Lower lobe of right lung (tissue), 2 donors: ENCODE results near the gene CCDC92B. TPM values are rescaled to one million over a fixed set of nuclear protein-coding genes. Genes with fewer than 3 reads are reported as not detected.

Experiments
- ATAC-seq, 2 donors: fragments of 200-7000 bp; cut with Tn5 transposase; one replicate each; pipeline ENCODE4 v1.9.1; 2020 to 2022; ENCODE audit warnings: mild to moderate bottlenecking in 2 of 2, moderate library complexity in 2 of 2
- DNase-seq: peaks from one replicate; pipeline ENCODE4 v3.0.0-alpha.2; 2020
- H3K27ac ChIP-seq: fragments of 200-600 bp; one replicate; pipeline ENCODE4 v1.8.0; 2022
- H3K27me3 ChIP-seq: fragments of 200-600 bp; one replicate; pipeline ENCODE4 v1.8.0; 2022; ENCODE audit warnings: low read depth
- H3K36me3 ChIP-seq: fragments of 200-600 bp; one replicate; pipeline ENCODE4 v1.8.0; 2022; ENCODE audit warnings: mild to moderate bottlenecking
- H3K4me1 ChIP-seq: fragments of 200-600 bp; one replicate; pipeline ENCODE4 v1.8.0; 2022
- H3K4me3 ChIP-seq: fragments of 200-600 bp; one replicate; pipeline ENCODE4 v1.8.0; 2022; ENCODE audit warnings: mild to moderate bottlenecking
- H3K9me3 ChIP-seq: fragments of 200-600 bp; one replicate; pipeline ENCODE4 v1.8.0; 2022
- CTCF ChIP-seq: fragments of 200-600 bp; IDR thresholded peaks from one replicate; pipeline ENCODE4 v1.8.0; 2022; ENCODE audit warnings: antibody characterized with exemption, mild to moderate bottlenecking
- intact Hi-C: fragments of 100-400 bp; cut with DNase I; formaldehyde crosslinking; loops from one replicate; pipeline ENCODE4 v1.11.0; 2022
- total RNA-seq: library from RNA; stranded (reverse); fragmentation: NEBNext Ultra II Directional; extraction: Animal tissue kit (Norgen Biotek cat#: 25700); gene quantifications from one replicate; pipeline ENCODE4 v1.2.1, GENCODE V29; 2021
- donor health status: DM: no; HTN: yes; CAD: no; lungs with severe emphysema.

CCDC92B gene
- total RNA-seq, 1 donor from 2014 or later: 0.12 TPM

- Histone ChIP-seq H3K9me3 (no peaks in the 10 kb centered on the region), H3K27me3 (peaks cover 25% of the 10 kb centered on the region), H3K4me1 (peaks cover 8% of the 10 kb centered on the region), H3K27ac (no peak overlapping the region), H3K36me3 (no peaks in the 10 kb centered on the region), H3K4me3 (no peak overlapping the region)
- intact Hi-C loops: no loop called here
- ATAC-seq (no peak), DNase-seq (no peak)
- no peak for TF ChIP-seq CTCF
Measured at GRCh38 chr17:2719861-2720260, 29.6 kb downstream of the CCDC92B start.

- intact Hi-C loops: no loop called here
- Histone ChIP-seq H3K4me1 (no peaks in the 10 kb centered on the region), H3K27me3 (peaks cover 14% of the 10 kb centered on the region), H3K27ac (no peak overlapping the region), H3K36me3 (no peaks in the 10 kb centered on the region), H3K9me3 (no peaks in the 10 kb centered on the region), H3K4me3 (no peak overlapping the region)
- no peak for TF ChIP-seq CTCF
- ATAC-seq (no peak), DNase-seq (no peak)
Measured at GRCh38 chr17:2718150-2718938, 31.1 kb downstream of the CCDC92B start.

- no peaks in the 10 kb centered on the region for H3K36me3 ChIP-seq
- intact Hi-C loops: no loop called here
- H3K9me3 ChIP-seq: no peaks in the 10 kb centered on the region
- TF ChIP-seq CTCF: no peak
- no peaks in the 10 kb centered on the region for H3K27me3 ChIP-seq
- ATAC-seq (no peak), DNase-seq (no peak)
- H3K27ac ChIP-seq: no peak overlapping the region
- H3K4me3 ChIP-seq: no peak overlapping the region
- peaks cover 13% of the 10 kb centered on the region for H3K4me1 ChIP-seq
Measured at GRCh38 chr17:2716649-2717048, 32.8 kb downstream of the CCDC92B start.

- intact Hi-C loops: no loop called here
- no peak for TF ChIP-seq CTCF
- Histone ChIP-seq H3K9me3 (no peaks in the 10 kb centered on the region), H3K27me3 (no peaks in the 10 kb centered on the region), H3K27ac (no peak overlapping the region), H3K4me3 (no peak overlapping the region), H3K36me3 (no peaks in the 10 kb centered on the region), H3K4me1 (peaks cover 34% of the 10 kb centered on the region)
- ATAC-seq (no peak), DNase-seq (no peak)
Measured at GRCh38 chr17:2713881-2714280, 35.6 kb downstream of the CCDC92B start.

GRCh38 chr17:2712300-2713043 lies 37.0 kb downstream of the CCDC92B start:
- peak in 1 of 2 donors; percentile 1 for ATAC-seq
- peaks cover 48% of the 10 kb centered on the region for H3K4me1 ChIP-seq
- no peak for DNase-seq

More at GRCh38 chr17:2712300-2713043, 37.0 kb downstream of the CCDC92B start:
- Histone ChIP-seq H3K4me3 (peak overlapping the region; percentile 92), H3K9me3 (no peaks in the 10 kb centered on the region), H3K27ac (peak overlapping the region; percentile 86), H3K36me3 (no peaks in the 10 kb centered on the region), H3K27me3 (no peaks in the 10 kb centered on the region)
- TF ChIP-seq CTCF: no peak
- intact Hi-C loops: no loop called here
